Activated CD8-positive, alpha-beta memory T cell treated with anti-CD3 and anti-CD28 coated beads, Interleukin-2, amount 50 U/mL, for 1 hour (primary cell): ENCODE measurements around the gene RUBCN.
"Not testable (repeated sequence)": the region's sequence is repeated elsewhere in the genome, so short reads cannot be mapped to it uniquely, and the experiment has no call there.

Experiments
- DNase-seq: peaks from one replicate; pipeline ENCODE4 v3.0.0-alpha.2; 2020; ENCODE audit errors: extremely low read depth

RUBCN gene

GRCh38 chr3:197685546-197685945 lies 51.2 kb downstream of the RUBCN start:
- DNase-seq = no peak

- DNase-seq = no peak
These were observed 53.5 kb downstream of the RUBCN start for GRCh38 chr3:197683191-197683590.

GRCh38 chr3:197682713-197683112 lies 54.0 kb downstream of the RUBCN start:
- DNase-seq = no peak

- no peak for DNase-seq
These were observed 55.7 kb downstream of the RUBCN start for GRCh38 chr3:197680955-197681521.

GRCh38 chr3:197675951-197676350 lies 60.8 kb downstream of the RUBCN start:
- no peak for DNase-seq

GRCh38 chr3:197675563-197675860 lies 61.2 kb downstream of the RUBCN start:
- no peak for DNase-seq

GRCh38 chr3:197674741-197675562 lies 61.8 kb downstream of the RUBCN start:
- DNase-seq = no peak

GRCh38 chr3:197673170-197673569 lies 63.5 kb downstream of the RUBCN start:
- no peak for DNase-seq

GRCh38 chr3:197670361-197670760 lies 66.3 kb downstream of the RUBCN start:
- DNase-seq = no peak

- DNase-seq = no peak
These were observed 68.7 kb downstream of the RUBCN start for GRCh38 chr3:197667968-197668367.

- DNase-seq = not testable (repeated sequence)
These were observed 69.4 kb downstream of the RUBCN start for GRCh38 chr3:197667293-197667692.

- not testable (repeated sequence) for DNase-seq
These were observed 70.4 kb downstream of the RUBCN start for GRCh38 chr3:197666221-197666842.

GRCh38 chr3:197665549-197665948 lies 71.2 kb downstream of the RUBCN start:
- DNase-seq = not testable (repeated sequence)

GRCh38 chr3:197665142-197665491 lies 71.6 kb downstream of the RUBCN start:
- DNase-seq = not testable (repeated sequence)

- DNase-seq = not testable (repeated sequence)
These were observed 72.1 kb downstream of the RUBCN start for GRCh38 chr3:197664414-197665141.

- DNase-seq = not testable (repeated sequence)
These were observed 73.2 kb downstream of the RUBCN start for GRCh38 chr3:197663367-197664140.

GRCh38 chr3:197662352-197662751 lies 74.4 kb downstream of the RUBCN start:
- DNase-seq = not testable (repeated sequence)

GRCh38 chr3:197661874-197662273 lies 74.8 kb downstream of the RUBCN start:
- not testable (repeated sequence) for DNase-seq

- not testable (repeated sequence) for DNase-seq
These were observed 75.4 kb downstream of the RUBCN start for GRCh38 chr3:197661234-197661834.

GRCh38 chr3:197659701-197660100 lies 77.0 kb downstream of the RUBCN start:
- not testable (repeated sequence) for DNase-seq

GRCh38 chr3:197659144-197659543 lies 77.6 kb downstream of the RUBCN start:
- DNase-seq = not testable (repeated sequence)
